ENCODE data around the gene PPFIA1.

PPFIA1 gene

DNA sequence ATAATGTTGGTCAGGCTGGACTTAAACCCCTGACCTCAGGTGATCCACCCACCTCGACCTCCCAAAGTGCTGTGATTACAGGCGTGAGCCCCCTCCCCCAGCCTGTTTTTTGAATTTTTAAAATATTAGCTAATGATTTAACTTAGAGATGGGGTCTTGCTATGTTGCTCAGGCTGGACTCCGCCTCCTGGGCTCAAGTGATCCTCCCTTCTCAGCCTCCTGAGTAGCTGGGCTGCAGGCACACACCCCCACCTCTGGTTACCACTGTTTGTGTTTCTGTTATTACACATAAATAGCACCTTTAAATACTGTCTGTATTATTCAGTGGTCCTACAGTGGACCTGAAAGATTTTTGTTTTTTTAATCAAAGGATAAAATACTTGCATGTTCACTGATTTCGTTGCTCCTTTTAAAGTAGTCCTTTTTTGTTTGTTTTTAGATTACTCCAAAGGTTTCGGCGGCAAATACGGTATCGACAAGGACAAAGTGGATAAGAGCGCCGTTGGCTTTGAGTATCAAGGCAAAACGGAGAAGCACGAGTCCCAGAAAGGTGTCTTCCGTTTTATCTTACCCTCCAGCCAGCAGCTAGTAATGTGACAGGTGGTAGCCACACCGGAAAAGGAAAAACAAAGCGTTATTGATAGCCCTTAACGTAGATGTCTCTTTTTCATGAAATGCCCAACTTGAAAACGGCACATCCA, 149.0 kb downstream of the PPFIA1 start:
- DNase-seq = no peak

GRCh38 chr11:70420008-70420464, 149.5 kb downstream of the PPFIA1 start:
- no peak for DNase-seq

- no peak for DNase-seq
Measured at GRCh38 chr11:70420496-70420895, 150.0 kb downstream of the PPFIA1 start.

DNA sequence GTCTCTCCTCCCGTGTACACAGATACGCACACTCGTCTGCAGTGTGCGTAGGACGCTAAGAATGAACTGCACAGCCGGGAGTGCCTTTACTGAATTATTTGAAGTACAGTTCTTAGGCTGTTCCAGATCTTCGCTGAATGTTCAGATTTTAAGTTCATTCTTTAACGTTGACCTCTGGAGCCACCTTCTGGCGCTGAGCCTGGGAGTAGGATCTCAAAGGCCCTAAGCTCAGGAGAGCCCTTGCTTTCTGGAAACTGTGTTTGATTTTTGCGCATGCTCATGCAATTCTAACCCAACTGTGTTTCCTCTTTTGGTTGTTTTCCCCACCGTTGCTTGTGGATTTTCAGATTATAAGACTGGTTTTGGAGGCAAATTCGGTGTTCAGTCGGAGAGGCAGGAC, 150.6 kb downstream of the PPFIA1 start:
- DNase-seq = no peak

- DNase-seq = no peak
Measured at GRCh38 chr11:70422692-70423522, 152.4 kb downstream of the PPFIA1 start.

- no peak for DNase-seq
Measured at GRCh38 chr11:70423523-70424505, 153.3 kb downstream of the PPFIA1 start.

GRCh38 chr11:70424765-70425344, 154.4 kb downstream of the PPFIA1 start:
- no peak for DNase-seq

- DNase-seq = no peak
Measured at GRCh38 chr11:70427436-70427835, 156.9 kb downstream of the PPFIA1 start.

DNA sequence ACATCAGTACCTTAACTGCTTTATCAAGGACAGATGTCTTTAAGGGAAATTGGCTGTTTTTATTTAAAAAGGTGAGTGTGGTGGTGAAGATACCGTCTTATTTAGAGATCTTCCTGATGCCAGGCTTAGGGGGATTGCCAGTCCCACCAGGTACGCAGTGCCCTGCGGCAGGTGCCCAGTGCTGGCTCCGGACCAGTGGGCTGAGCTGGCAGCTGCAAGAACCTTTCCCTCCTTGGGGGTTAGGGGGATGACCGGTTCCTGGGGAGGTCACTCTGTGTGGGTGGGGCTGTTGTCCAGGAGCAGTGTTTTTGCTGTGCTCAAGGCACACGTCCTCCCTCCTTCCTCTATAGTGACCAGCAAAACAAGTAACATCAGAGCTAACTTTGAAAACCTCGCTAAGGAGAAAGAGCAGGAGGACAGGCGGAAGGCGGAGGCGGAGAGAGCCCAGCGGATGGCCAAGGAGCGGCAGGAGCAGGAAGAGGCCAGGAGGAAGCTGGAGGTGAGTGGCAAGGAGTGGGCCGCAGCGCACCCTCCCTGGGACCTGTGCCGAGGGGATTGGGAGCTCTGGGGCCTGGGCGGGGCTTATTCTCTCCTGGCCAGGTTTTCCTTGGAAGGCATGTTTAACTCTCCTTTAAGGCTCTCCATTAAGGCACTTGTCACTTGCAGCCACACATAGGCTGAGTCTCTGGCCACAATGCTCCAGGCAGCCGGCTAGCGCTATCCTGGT, 158.4 kb downstream of the PPFIA1 start:
- DNase-seq = no peak

- DNase-seq = no peak
Measured at GRCh38 chr11:70429428-70429705, 158.9 kb downstream of the PPFIA1 start.

DNA sequence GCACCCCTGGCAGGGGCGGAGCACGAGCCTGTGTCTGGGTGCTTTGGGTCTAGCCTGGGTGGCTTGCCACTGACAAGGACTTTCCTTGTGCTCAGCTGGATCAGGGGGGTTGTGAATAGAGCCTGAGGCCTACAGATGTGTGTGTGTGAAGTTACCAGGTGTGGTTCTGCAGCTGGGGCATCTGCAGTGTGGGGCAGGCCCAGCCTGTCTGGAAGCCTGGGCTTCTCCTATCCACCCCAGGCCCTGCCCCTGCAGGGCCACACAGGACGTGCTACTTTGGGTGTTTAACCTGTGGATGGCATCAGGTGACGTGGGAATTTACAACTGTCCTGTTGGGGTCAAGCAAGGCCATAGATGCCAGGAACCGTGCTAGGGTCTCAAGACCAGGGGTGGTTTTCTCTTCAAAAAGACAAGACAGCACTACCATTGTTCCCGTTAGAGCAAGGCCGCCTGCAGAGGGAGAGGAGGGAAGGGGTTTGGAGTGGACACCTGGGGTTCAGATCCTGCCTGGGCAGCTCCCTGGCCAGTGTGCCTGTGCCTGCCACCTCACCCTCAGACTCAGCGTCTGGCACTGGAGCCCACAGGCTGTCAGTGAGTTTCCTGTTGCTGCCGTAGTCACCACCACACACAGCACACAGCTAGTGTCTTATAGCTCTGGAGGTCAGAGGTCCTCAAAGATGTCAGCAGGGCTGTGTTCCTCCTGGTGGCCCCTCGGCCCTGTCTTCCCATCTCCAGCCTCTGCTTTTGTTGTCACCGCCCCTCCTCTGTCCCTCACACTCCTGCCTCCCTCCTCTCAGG, 159.4 kb downstream of the PPFIA1 start:
- DNase-seq = no peak

GRCh38 chr11:70430671-70431574, 160.4 kb downstream of the PPFIA1 start:
- DNase-seq = no peak

- no peak for DNase-seq
Measured at GRCh38 chr11:70431611-70432010, 161.1 kb downstream of the PPFIA1 start.

GRCh38 chr11:70432065-70432464, 161.6 kb downstream of the PPFIA1 start:
- no peak for DNase-seq

- no peak for DNase-seq
Measured at GRCh38 chr11:70432580-70432979, 162.1 kb downstream of the PPFIA1 start.

DNA sequence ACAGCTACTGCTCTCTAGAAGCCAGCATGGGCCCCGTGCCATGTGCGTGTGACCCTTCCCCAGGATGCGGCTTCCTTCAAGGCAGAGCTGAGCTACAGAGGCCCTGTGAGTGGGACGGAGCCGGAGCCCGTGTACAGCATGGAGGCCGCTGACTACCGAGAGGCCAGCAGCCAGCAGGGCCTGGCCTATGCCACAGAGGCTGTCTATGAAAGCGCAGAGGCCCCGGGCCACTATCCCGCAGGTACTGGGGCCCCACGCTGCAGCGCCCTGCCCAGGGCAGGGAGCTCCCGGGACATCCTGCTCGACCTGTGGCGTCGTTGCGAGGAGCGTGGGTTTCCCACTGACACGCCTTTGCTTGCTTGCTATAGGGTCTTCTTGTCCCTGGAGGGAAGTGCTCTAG, 162.5 kb downstream of the PPFIA1 start:
- no peak for DNase-seq

GRCh38 chr11:70433526-70433925, 163.0 kb downstream of the PPFIA1 start:
- no peak for DNase-seq

All from activated CD4-positive, alpha-beta T cell treated with anti-CD3 and anti-CD28 coated beads for 1 hour (primary cell).